Keratinocyte (primary cell): ENCODE results near the gene TCEA2.

Source experiments
- CTCF ChIP-seq, 3 experiments: IDR thresholded peaks in 1 of 3; conservative IDR thresholded peaks in 1 of 3; optimal IDR thresholded peaks in 1 of 3; 2 replicates in 2 of 3; 3 replicates in 1 of 3; pipeline versions ENCODE3 to v1.5.1; 2011; ENCODE audit warnings: low read length in 3 of 3, mild to moderate bottlenecking in 3 of 3, moderate library complexity in 2 of 3, control low read depth in 1 of 3, inconsistent platforms in 1 of 3; ENCODE audit not compliant: insufficient read depth in 2 of 3; ENCODE audit errors: extremely low read depth in 1 of 3
- EZH2 ChIP-seq: IDR thresholded peaks from one replicate; pipeline ENCODE4 v1.6.1; 2012; ENCODE audit warnings: inconsistent platforms, mild to moderate bottlenecking, low read length, moderate library complexity

DNA sequence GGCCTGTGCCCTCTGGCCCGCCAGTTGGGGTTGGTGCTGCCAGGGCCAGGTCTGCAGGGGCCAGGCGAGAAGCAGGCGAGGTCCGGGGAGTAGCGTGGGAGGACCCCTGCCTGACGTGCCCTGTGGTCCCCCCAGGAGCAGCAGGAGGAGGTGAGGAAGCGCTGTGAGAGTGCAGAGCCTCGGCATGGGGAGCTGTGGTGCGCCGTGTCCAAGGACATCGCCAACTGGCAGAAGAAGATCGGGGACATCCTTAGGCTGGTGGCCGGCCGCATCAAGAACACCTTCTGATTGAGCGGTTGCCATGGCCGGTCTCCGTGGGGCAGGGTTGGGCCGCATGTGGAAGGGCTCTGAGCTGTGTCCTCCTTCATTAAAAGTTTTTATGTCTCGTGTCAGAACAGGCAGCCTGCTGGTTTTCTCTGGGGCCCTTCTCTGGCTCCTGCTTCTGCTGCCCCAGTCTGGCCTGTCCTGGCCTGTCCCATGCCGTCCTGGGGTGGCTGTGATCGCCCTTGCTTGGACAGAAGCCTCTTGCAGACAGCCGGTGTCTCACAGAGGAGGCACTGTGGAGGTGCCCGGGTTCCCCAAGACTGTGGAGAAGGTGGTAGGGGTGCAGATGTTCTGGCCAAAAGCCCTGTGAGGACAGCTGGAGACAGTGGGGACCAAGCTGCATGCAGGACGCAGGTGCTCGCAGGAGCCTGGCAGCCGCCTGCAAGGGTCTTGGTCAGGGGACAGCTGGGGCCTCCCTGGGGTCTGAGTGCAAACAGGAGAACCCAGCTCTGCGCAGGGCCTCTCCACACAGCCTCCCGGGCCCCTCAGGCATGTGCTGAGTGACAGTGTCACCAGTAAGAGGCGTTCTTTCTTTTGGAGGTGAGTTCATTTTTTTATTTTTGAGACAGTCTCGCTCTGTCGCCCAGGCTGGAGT is 30.0 kb upstream of the TCEA2 start:
- no peak for TF ChIP-seq EZH2
- no peak for TF ChIP-seq CTCF (optimal IDR thresholded peaks at IDR 0.05 in 1 of 3, IDR thresholded peaks at IDR 0.05 in 1 of 3, conservative IDR thresholded peaks at IDR 0.05 in 1 of 3; ENCODE audit: extremely low read depth in 1 of 3, insufficient read depth in 2 of 3, low read length in 3 of 3)
